WTC11 (cell line): ENCODE data around the gene ZC2HC1B. TPM values are rescaled to one million over a fixed set of nuclear protein-coding genes. Genes with fewer than 3 reads are reported as not detected.

Experiments
- ATAC-seq: fragments of 200-7000 bp; cut with Tn5 transposase; 2 replicates; pipeline ENCODE4 v1.10.0; 2021; ENCODE audit warnings: mild to moderate bottlenecking, moderate library complexity
- CTCF ChIA-PET: fragments of 300-600 bp; sonication (Branson Sonifier 250); formaldehyde crosslinking; loops from one replicate; lab custom pipeline; 2021; ENCODE audit warnings: antibody characterized with exemption; lab: Charles Lee
- POLR2A ChIA-PET: fragments of 350-600 bp; sonication (Branson Sonifier 250); formaldehyde crosslinking; loops from one replicate; lab custom pipeline; 2021; ENCODE audit warnings: antibody characterized with exemption; lab: Charles Lee
- DNase-seq: peaks from one replicate; pipeline ENCODE4 v3.0.0; 2021; ENCODE audit warnings: low spot score
- H3K27ac Mint-ChIP-seq: 2 replicates; pipeline ENCODE4 v1.8.0; 2021; ENCODE audit warnings: mixed read lengths
- H3K27me3 Mint-ChIP-seq: 2 replicates; pipeline ENCODE4 v1.8.0; 2021; ENCODE audit warnings: low read depth, mild to moderate bottlenecking, moderate library complexity, mixed read lengths
- H3K36me3 Mint-ChIP-seq: 2 replicates; pipeline ENCODE4 v1.8.0; 2021; ENCODE audit warnings: mixed read lengths
- H3K4me1 Mint-ChIP-seq: 2 replicates; pipeline ENCODE4 v1.8.0; 2022; ENCODE audit warnings: mixed read lengths
- H3K4me3 Mint-ChIP-seq: 2 replicates; pipeline ENCODE4 v1.8.0; 2021; ENCODE audit warnings: mild to moderate bottlenecking, moderate library complexity, mixed read lengths
- H3K9me3 Mint-ChIP-seq: 2 replicates; pipeline ENCODE4 v1.8.0; 2021; ENCODE audit warnings: mixed read lengths
- ATF1 ChIP-seq: sonication (generic); formaldehyde crosslinking; IDR thresholded peaks from 2 replicates; pipeline ENCODE4 v1.8.1; 2023; ENCODE audit warnings: mild to moderate bottlenecking, moderate library complexity, missing genetic modification reagents
- E2F4 ChIP-seq: sonication (generic); formaldehyde crosslinking; IDR thresholded peaks from 2 replicates; pipeline ENCODE4 v1.8.1; 2022; ENCODE audit warnings: low read depth, mild to moderate bottlenecking, moderate library complexity, missing genetic modification reagents, borderline replicate concordance
- ELF4 ChIP-seq: sonication (generic); formaldehyde crosslinking; IDR thresholded peaks from 2 replicates; pipeline ENCODE4 v1.8.1; 2022; ENCODE audit warnings: low read depth, mild to moderate bottlenecking, moderate library complexity, missing genetic modification reagents
- ETV6 ChIP-seq: sonication (generic); formaldehyde crosslinking; IDR thresholded peaks from 2 replicates; pipeline ENCODE4 v1.8.1; 2022; ENCODE audit warnings: mild to moderate bottlenecking, missing genetic modification reagents
- HMGXB4 ChIP-seq: sonication (generic); formaldehyde crosslinking; IDR thresholded peaks from 2 replicates; pipeline ENCODE4 v1.8.1; 2023; ENCODE audit warnings: mild to moderate bottlenecking, moderate library complexity, missing genetic modification reagents
- JUN ChIP-seq: sonication (generic); formaldehyde crosslinking; IDR thresholded peaks from 2 replicates; pipeline ENCODE4 v1.8.0; 2023; ENCODE audit warnings: mild to moderate bottlenecking, missing genetic modification reagents
- NFE2L1 ChIP-seq: sonication (generic); formaldehyde crosslinking; IDR thresholded peaks from 2 replicates; pipeline ENCODE4 v1.8.1; 2023; ENCODE audit warnings: missing genetic modification reagents
- NR2C2 ChIP-seq: sonication (generic); formaldehyde crosslinking; IDR thresholded peaks from 2 replicates; pipeline ENCODE4 v1.8.0; 2022; ENCODE audit warnings: mild to moderate bottlenecking, missing genetic modification reagents
- SMAD3 ChIP-seq: sonication (generic); formaldehyde crosslinking; IDR thresholded peaks from 2 replicates; pipeline ENCODE4 v1.8.0; 2022; ENCODE audit warnings: missing genetic modification reagents, mild to moderate bottlenecking, borderline replicate concordance
- SMAD4 ChIP-seq: sonication (generic); formaldehyde crosslinking; IDR thresholded peaks from 2 replicates; pipeline ENCODE4 v1.8.0; 2022; ENCODE audit warnings: mild to moderate bottlenecking, missing genetic modification reagents
- TEAD4 ChIP-seq: sonication (generic); formaldehyde crosslinking; IDR thresholded peaks from 2 replicates; pipeline ENCODE4 v1.8.0; 2022; ENCODE audit warnings: mild to moderate bottlenecking, missing genetic modification reagents
- ZNF219 ChIP-seq: sonication (generic); formaldehyde crosslinking; IDR thresholded peaks from 2 replicates; pipeline ENCODE4 v1.8.0; 2023; ENCODE audit warnings: missing genetic modification reagents, mild to moderate bottlenecking, borderline replicate concordance
- ZNF317 ChIP-seq: sonication (generic); formaldehyde crosslinking; IDR thresholded peaks from 2 replicates; pipeline ENCODE4 v1.8.1; 2023; ENCODE audit warnings: low read depth, mild to moderate bottlenecking, moderate library complexity, missing genetic modification reagents, borderline replicate concordance
- total RNA-seq: library from RNA; stranded (reverse); gene quantifications from 3 replicates; pipeline ENCODE4 v1.2.3, GENCODE V29; 2021
- TF ChIP-seq, protein P1 (sequence below): fragments of 250-450 bp; sonication (Bioruptor Pico); conservative IDR thresholded peaks from 2 replicates; pipeline ENCODE4 v1.9.0; 2021; ENCODE audit warnings: mild to moderate bottlenecking
- TF ChIP-seq, protein P2 (sequence below): sonication (generic); formaldehyde crosslinking; IDR thresholded peaks from 2 replicates; pipeline ENCODE4 v1.8.1; 2023; ENCODE audit warnings: mild to moderate bottlenecking, missing genetic modification reagents, moderate library complexity
- TF ChIP-seq, protein P3 (sequence below): sonication (generic); formaldehyde crosslinking; conservative IDR thresholded peaks from 2 replicates; pipeline ENCODE4 v1.8.1; 2022; ENCODE audit warnings: mild to moderate bottlenecking, missing genetic modification reagents
- TF ChIP-seq, protein P4 (sequence below): fragments of 250-450 bp; sonication (Bioruptor Pico); IDR thresholded peaks from 2 replicates; pipeline ENCODE4 v1.8.0; 2021; ENCODE audit warnings: mild to moderate bottlenecking
- TF ChIP-seq, protein P5 (sequence below): sonication (generic); formaldehyde crosslinking; IDR thresholded peaks from 2 replicates; pipeline ENCODE4 v1.8.1; 2023; ENCODE audit warnings: mild to moderate bottlenecking, missing genetic modification reagents

The ZC2HC1B gene
- total RNA-seq, 1 experiment from 2014 or later = not detected

GRCh38 chr6:143900358-143900757 is 36.1 kb downstream of the ZC2HC1B start:
- Mint-ChIP-seq H3K9me3 (no peaks in the 10 kb centered on the region), H3K27me3 (no peaks in the 10 kb centered on the region), H3K36me3 (no peaks in the 10 kb centered on the region), H3K4me3 (no peak overlapping the region), H3K4me1 (peaks cover 9% of the 10 kb centered on the region; the same call in 1 of the 2 replicates), H3K27ac (no peak overlapping the region)
- ATAC-seq (no peak), DNase-seq (no peak)
- TF ChIP-seq NR2C2 (CRISPR knock-in tag) (no peak), SMAD4 (no peak), ZNF219 (CRISPR knock-in tag) (no peak), ETV6 (CRISPR knock-in tag) (no peak), ZNF317 (no peak), ATF1 (CRISPR knock-in tag) (no peak), ELF4 (CRISPR knock-in tag) (no peak), NFE2L1 (CRISPR knock-in tag) (no peak), SMAD3 (CRISPR knock-in tag) (no peak), JUN (CRISPR knock-in tag) (no peak), E2F4 (no peak), HMGXB4 (CRISPR knock-in tag) (no peak), TEAD4 (no peak)
- TF ChIP-seq, protein P1, sequence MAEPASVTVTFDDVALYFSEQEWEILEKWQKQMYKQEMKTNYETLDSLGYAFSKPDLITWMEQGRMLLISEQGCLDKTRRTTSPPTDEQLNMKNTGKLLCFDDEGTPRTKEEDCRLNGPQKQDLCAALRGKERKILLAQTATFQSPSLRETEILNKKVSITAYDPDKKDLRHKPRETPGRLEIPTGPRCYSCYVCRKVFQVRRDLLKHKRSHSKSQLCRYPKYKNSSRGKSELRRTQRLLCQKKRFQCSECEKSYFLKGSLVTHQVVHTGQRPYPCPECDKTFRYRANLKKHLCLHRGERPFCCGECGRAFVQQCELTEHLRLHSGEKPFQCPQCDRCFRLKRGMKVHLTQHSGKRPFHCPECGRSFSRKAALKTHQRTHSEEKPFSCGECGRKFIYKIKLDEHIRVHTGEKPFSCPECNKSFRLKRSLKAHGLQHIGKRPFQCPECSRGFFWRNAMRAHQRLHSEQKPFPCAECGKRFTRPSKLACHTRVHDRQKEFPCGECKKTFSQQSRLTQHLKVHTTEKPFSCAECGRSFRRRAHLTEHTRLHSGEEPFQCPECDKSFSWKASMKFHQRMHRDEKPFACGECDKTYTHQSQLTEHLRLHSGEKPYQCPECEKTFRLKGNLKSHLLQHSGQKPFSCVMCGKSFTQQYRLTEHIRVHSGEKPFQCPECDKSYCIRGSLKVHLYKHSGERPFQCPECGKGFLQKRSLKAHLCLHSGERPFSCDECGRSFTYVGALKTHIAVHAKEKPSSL = no peak
- TF ChIP-seq, protein P2, sequence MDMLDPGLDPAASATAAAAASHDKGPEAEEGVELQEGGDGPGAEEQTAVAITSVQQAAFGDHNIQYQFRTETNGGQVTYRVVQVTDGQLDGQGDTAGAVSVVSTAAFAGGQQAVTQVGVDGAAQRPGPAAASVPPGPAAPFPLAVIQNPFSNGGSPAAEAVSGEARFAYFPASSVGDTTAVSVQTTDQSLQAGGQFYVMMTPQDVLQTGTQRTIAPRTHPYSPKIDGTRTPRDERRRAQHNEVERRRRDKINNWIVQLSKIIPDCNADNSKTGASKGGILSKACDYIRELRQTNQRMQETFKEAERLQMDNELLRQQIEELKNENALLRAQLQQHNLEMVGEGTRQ = no peak
- TF ChIP-seq, protein P3, sequence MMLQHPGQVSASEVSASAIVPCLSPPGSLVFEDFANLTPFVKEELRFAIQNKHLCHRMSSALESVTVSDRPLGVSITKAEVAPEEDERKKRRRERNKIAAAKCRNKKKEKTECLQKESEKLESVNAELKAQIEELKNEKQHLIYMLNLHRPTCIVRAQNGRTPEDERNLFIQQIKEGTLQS (CRISPR knock-in tag) = no peak
- TF ChIP-seq, protein P4, sequence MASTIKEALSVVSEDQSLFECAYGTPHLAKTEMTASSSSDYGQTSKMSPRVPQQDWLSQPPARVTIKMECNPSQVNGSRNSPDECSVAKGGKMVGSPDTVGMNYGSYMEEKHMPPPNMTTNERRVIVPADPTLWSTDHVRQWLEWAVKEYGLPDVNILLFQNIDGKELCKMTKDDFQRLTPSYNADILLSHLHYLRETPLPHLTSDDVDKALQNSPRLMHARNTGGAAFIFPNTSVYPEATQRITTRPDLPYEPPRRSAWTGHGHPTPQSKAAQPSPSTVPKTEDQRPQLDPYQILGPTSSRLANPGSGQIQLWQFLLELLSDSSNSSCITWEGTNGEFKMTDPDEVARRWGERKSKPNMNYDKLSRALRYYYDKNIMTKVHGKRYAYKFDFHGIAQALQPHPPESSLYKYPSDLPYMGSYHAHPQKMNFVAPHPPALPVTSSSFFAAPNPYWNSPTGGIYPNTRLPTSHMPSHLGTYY = no peak
- TF ChIP-seq, protein P5, sequence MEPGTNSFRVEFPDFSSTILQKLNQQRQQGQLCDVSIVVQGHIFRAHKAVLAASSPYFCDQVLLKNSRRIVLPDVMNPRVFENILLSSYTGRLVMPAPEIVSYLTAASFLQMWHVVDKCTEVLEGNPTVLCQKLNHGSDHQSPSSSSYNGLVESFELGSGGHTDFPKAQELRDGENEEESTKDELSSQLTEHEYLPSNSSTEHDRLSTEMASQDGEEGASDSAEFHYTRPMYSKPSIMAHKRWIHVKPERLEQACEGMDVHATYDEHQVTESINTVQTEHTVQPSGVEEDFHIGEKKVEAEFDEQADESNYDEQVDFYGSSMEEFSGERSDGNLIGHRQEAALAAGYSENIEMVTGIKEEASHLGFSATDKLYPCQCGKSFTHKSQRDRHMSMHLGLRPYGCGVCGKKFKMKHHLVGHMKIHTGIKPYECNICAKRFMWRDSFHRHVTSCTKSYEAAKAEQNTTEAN (CRISPR knock-in tag) = no peak
- ChIA-PET POLR2A (no interaction called here), CTCF (no interaction called here)
